Suprapubic skin (tissue), 4 donors: ENCODE results near the gene BAG5.

Experiments
- CTCF ChIP-seq, 2 donors: fragments of 200-600 bp in 1 of 2; fragments of 450-650 bp in 1 of 2; sonication (generic) in 1 of 2; IDR thresholded peaks; one replicate each; pipeline ENCODE4 v1.5.1; 2016 to 2019; ENCODE audit warnings: antibody characterized with exemption in 2 of 2, mild to moderate bottlenecking in 1 of 2, moderate library complexity in 1 of 2
- EP300 ChIP-seq: sonication (generic); formaldehyde crosslinking; IDR thresholded peaks from one replicate; pipeline ENCODE4 v1.6.1; 2017; ENCODE audit warnings: antibody characterized with exemption
- POLR2A ChIP-seq, 2 donors: fragments of 450-650 bp; IDR thresholded peaks; one replicate each; pipeline ENCODE4 v1.6.1; 2017; ENCODE audit warnings: antibody characterized with exemption in 2 of 2, mild to moderate bottlenecking in 2 of 2, moderate library complexity in 2 of 2
- POLR2AphosphoS5 ChIP-seq, 3 donors: sonication (generic); formaldehyde crosslinking; IDR thresholded peaks; one replicate each; pipeline ENCODE4 v1.6.1; 2017; ENCODE audit warnings: antibody characterized with exemption in 3 of 3

GRCh38 chr14:103531421-103532215, 30.8 kb downstream of the BAG5 start:
- no peak for TF ChIP-seq POLR2AphosphoS5 (IDR thresholded peaks at IDR 0.05)
- no peak for TF ChIP-seq CTCF (IDR thresholded peaks at IDR 0.05)
- TF ChIP-seq POLR2A (IDR thresholded peaks at IDR 0.05) = no peak
- no peak for TF ChIP-seq EP300
